ENCODE measurements around the gene TNK2. TPM values are rescaled to one million over a fixed set of nuclear protein-coding genes. Genes with fewer than 3 reads are reported as not detected.
"Not testable (repeated sequence)": the region's sequence is repeated elsewhere in the genome, so short reads cannot be mapped to it uniquely, and the experiment has no call there.

TNK2 gene
- total RNA-seq, 2 experiments from 2014 or later = 110 to 127 TPM

DNA sequence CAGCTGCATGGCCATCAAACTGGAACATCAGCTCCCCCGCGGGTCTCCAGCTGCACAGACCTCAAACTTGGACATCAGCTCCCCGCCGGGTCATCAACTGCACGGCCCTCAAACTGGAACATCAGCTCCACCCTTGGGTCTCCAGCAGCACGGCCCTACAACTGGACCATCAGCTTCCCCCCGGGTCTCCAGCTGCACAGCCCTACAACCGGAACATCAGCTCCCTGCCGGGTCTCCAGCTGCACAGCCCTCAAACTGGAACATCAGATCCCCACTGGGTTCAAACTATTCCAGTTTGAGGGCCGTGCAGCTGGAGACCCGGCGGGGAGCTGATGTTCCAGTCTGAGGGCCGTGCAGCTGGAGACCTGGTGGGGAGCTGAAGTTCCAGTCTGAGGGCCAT is 32.5 kb upstream of the TNK2 start:
- CTCF ChIA-PET = interaction anchor here (1.6 kb wide), 1 partner anchor 81 kb away, joined by 4 read pairs; no protein-coding TSS in a partner anchor

DNA sequence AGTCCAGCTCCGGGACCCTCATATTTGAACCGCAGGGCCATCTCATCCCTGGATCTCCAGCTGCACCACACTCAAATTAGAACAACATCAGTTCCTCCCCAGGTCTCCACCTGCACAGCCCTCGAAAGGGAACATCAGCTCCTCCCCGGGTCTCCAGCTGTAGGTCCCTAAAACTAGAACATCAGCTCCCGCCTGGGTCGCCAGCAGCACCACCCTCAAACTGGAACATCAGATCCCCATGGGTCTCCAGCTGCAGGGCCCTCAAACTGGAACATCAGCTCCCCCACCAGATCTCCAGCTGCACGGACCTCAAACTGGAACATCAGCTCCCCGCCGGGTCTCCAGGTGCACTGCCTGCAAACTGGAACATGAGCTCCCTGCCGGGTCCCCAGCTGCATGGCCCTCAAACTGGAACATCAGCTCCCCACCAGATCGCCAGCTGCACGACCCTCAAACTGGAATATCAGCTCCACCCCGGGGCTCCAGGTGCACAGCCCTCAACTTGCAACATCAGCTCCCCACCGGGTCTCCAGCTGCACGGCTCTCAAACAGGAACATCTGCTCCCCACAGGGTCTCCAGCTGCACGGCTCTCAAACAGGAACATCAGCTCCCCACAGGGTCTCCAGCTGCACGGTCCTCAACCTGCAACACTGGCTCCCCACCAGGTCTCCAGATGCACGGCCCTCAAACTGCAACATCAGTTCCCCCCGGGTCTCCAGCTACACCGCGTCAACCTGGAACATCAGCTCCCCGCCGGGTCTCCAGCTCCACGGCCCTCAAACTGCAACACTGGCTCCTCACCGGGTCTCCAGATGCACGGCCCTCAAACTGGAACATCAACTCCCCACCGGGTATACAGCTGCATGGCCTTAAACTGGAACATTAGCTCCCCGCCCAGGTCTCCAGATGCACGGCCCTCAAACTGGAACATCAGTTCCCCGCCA is 31.4 kb upstream of the TNK2 start:
- POLR2A ChIA-PET, CTCF ChIA-PET: not testable (repeated sequence)

More for the DNA sequence above, 32.5 kb upstream of the TNK2 start:
- H3K27ac Mint-ChIP-seq; H3K4me3 Mint-ChIP-seq; DNase-seq; ATAC-seq; H3K9me3 Mint-ChIP-seq (ENCODE audit: insufficient read depth); POLR2A ChIA-PET; H3K27me3 Mint-ChIP-seq (ENCODE audit: low read depth); H3K4me1 Mint-ChIP-seq (ENCODE audit: low read depth): not testable (repeated sequence)
- peaks cover 17% of the 10 kb centered on the region for H3K36me3 Mint-ChIP-seq (ENCODE audit: low read depth)

DNA sequence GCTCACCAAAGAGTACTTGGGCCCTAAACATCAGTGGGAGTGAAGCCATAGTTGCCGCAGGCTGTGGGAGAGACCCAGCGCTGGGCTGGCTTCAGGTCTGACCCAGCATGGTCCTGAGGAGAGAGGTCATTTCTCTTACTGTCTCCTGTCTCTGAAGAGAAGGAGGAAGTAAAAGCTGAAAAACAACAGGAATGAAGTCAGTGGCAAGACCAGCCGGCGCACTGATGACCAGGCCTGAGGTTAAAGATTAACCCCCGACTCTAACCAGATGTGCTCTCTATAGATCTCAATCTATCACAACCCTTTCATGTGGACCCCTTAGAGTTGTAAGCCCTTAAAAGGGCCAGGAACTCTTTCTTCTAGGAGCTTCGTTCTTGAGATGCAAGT is 24.7 kb upstream of the TNK2 start:
- H3K4me1 Mint-ChIP-seq (ENCODE audit: low read depth); H3K9me3 Mint-ChIP-seq (ENCODE audit: insufficient read depth); DNase-seq; H3K36me3 Mint-ChIP-seq (ENCODE audit: low read depth); H3K27ac Mint-ChIP-seq; H3K4me3 Mint-ChIP-seq; H3K27me3 Mint-ChIP-seq (ENCODE audit: low read depth); ATAC-seq; POLR2A ChIA-PET: not testable (repeated sequence)
- CTCF ChIA-PET = interaction anchor here (1.5 kb wide), 1 partner anchor 39 kb away, joined by 5 read pairs; no protein-coding TSS in a partner anchor

More for the DNA sequence above, 31.4 kb upstream of the TNK2 start:
- DNase-seq; H3K27ac Mint-ChIP-seq; H3K9me3 Mint-ChIP-seq (ENCODE audit: insufficient read depth); H3K4me1 Mint-ChIP-seq (ENCODE audit: low read depth); ATAC-seq; H3K27me3 Mint-ChIP-seq (ENCODE audit: low read depth); H3K4me3 Mint-ChIP-seq: not testable (repeated sequence)
- H3K36me3 Mint-ChIP-seq (ENCODE audit: low read depth) = peaks cover 12% of the 10 kb centered on the region

DNA sequence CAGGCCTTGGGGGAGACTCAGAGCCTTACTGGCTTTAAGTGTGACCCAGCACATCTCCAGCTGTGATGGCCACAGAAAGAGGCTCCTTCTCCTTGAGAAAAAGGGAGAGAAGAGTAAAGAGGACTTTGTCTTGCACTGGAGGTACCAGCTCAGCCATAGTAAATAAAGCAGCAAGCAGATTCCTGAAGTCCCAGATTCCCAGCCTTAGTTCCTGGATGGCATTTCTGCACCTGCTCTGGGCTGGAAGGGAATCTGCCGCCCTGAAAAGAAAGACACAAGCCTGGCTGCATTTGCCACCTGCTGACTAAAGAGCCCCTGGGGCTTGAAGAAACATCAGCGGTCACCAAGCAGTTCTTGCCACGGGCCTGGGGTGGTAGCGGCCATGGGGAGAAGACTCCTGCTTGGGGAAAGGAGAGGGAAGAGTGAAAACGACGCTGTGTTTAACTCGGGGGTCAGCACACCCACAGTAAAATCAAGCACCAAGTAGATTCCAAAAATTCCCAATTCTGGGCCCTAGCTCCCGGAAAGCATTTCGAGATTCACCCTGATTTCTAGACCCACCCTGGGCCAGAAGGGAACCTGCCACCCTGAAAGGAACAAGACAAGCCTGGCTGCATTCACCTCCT is 24.2 kb upstream of the TNK2 start:
- ChIA-PET POLR2A (no interaction called here), CTCF (interaction anchor here (2.0 kb wide), 1 partner anchor 17 kb away, joined by 8 read pairs; no protein-coding TSS in a partner anchor)
- Mint-ChIP-seq H3K27me3 (ENCODE audit: low read depth) (no peaks in the 10 kb centered on the region), H3K4me3 (no peak overlapping the region), H3K27ac (no peak overlapping the region), H3K36me3 (ENCODE audit: low read depth) (no peaks in the 10 kb centered on the region), H3K4me1 (ENCODE audit: low read depth) (no peaks in the 10 kb centered on the region), H3K9me3 (ENCODE audit: insufficient read depth) (no peaks in the 10 kb centered on the region)
- DNase-seq (no peak), ATAC-seq (no peak)

DNA sequence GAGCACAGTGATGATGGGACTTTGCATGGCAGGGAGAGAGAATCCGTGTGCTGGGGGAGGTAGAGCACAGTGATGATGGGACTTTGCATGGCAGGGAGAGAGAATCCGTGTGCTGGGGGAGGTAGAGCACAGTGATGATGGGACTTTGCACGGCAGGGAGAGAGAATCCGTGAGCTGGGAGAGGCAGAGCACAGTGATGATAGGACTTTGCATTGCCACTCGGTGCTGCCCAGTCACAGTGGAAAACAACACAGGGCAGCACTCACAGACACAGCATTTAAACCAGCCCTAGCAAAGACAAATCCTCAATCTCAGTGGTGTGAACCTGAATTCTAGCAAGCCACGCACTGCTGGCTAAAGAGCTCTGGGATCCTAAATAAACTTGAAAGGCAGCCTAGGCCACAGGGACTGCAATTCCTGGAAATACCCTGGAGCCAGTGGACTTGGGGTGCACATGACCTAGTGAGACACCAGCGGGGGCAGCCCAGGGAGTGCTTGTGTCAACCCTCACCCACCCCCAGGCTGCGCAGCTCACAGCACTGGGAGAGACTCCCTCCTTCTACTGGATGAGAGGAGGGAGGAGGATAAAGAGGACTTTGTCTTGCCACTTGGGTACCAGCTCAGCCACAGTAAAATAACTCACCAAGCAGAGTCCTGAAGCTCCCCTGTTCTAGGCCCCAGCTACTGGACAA is 23.4 kb upstream of the TNK2 start:
- no peak for DNase-seq
- Mint-ChIP-seq H3K27ac (no peak overlapping the region), H3K4me3 (no peak overlapping the region), H3K9me3 (ENCODE audit: insufficient read depth) (no peaks in the 10 kb centered on the region), H3K27me3 (ENCODE audit: low read depth) (no peaks in the 10 kb centered on the region), H3K4me1 (ENCODE audit: low read depth) (no peaks in the 10 kb centered on the region), H3K36me3 (ENCODE audit: low read depth) (no peaks in the 10 kb centered on the region)
- ATAC-seq = no peak
- CTCF ChIA-PET = interaction anchor here (2.0 kb wide), 1 partner anchor 17 kb away, joined by 8 read pairs; no protein-coding TSS in a partner anchor
- POLR2A ChIA-PET = no interaction called here

DNA sequence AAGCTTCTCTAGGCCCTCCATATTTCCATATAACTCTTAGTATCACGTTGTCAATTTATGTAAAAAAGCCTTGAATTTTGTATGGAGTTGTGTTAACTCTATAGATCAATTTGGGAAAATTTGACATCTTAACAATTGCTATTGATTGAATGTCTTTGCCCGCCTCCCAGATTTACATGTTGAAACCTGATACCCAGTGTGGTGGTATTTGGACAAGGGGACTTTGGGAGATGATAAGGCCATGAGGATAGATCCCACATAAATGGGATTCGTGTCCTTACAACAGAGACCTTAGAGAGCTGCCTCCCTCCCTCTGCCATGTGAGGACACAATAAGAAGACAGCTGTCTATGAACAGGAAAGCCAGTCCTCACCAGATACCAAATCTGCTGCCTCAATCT is 21.1 kb upstream of the TNK2 start:
- ATAC-seq = no peak
- POLR2A ChIA-PET = no interaction called here
- CTCF ChIA-PET = interaction anchor here (1.6 kb wide), 1 partner anchor 70 kb away, joined by 4 read pairs; no protein-coding TSS in a partner anchor
- no peak overlapping the region for H3K27ac Mint-ChIP-seq
- no peaks in the 10 kb centered on the region for H3K27me3 Mint-ChIP-seq (ENCODE audit: low read depth)
- H3K4me1 Mint-ChIP-seq (ENCODE audit: low read depth) = no peaks in the 10 kb centered on the region
- H3K36me3 Mint-ChIP-seq (ENCODE audit: low read depth) = no peaks in the 10 kb centered on the region
- DNase-seq = no peak
- no peak overlapping the region for H3K4me3 Mint-ChIP-seq
- H3K9me3 Mint-ChIP-seq (ENCODE audit: insufficient read depth) = no peaks in the 10 kb centered on the region

DNA sequence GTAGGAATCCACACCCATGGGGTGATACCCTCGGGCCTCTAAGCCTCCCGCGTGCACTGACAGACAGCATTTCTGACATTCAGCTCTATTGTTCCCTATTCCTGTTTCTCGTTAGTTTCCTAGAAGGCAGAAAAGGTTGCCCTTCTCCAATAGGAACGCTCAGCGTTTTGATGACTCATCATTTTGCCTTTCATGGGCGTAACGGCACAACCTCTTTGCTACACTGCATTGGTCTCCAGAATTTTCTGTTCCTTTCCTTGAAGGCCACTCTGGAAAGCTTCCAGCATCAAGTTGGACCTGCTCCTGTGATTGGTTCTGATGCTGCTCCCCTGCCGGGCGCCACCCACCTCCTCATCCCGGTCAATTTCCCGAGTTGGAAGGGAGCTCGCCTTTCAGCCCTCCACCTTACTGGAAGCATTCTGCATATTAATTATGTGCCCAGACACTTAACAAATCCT is 13.0 kb upstream of the TNK2 start:
- ATAC-seq = no peak
- no peak for DNase-seq
- Mint-ChIP-seq H3K4me1 (ENCODE audit: low read depth) (no peaks in the 10 kb centered on the region), H3K9me3 (ENCODE audit: insufficient read depth) (no peaks in the 10 kb centered on the region), H3K27me3 (ENCODE audit: low read depth) (peaks cover 11% of the 10 kb centered on the region), H3K27ac (no peak overlapping the region), H3K36me3 (ENCODE audit: low read depth) (no peaks in the 10 kb centered on the region), H3K4me3 (no peak overlapping the region)
- POLR2A ChIA-PET = interaction anchor here (0.9 to 1.1 kb wide), 2 partner anchors 14 to 30 kb away, joined by 3 read pairs; no protein-coding TSS in a partner anchor
- CTCF ChIA-PET = interaction anchor here (1.2 kb wide), 2 partner anchors 27 to 62 kb away, joined by 4 read pairs; no protein-coding TSS in a partner anchor

DNA sequence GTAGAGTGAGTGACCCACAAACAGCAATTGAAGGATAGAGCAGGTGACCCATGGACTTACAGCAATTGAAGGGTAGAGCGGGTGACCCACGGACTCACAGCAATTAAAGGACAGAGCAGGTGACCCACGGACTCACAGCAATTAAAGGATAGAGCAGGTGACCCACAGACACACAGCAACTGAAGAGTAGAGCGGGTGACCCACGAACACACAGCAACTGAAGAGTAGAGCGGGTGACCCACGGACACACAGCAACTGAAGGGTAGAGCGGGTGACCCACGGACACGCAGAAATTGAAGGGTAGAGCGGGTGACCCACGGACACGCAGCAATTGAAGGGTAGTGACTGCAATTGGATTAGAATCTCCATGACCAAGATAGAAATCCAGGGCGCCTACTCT is 9.8 kb upstream of the TNK2 start:
- Mint-ChIP-seq H3K9me3 (ENCODE audit: insufficient read depth) (no peaks in the 10 kb centered on the region), H3K27me3 (ENCODE audit: low read depth) (peaks cover 14% of the 10 kb centered on the region), H3K4me3 (no peak overlapping the region), H3K4me1 (ENCODE audit: low read depth) (peaks cover 11% of the 10 kb centered on the region), H3K36me3 (ENCODE audit: low read depth) (no peaks in the 10 kb centered on the region), H3K27ac (no peak overlapping the region)
- CTCF ChIA-PET = interaction anchor here (1.1 to 3.1 kb wide), 4 partner anchors 10 to 62 kb away, joined by 3 to 16 read pairs (median 6); partner anchors contain the start of gene TNK2
- POLR2A ChIA-PET = no interaction called here
- ATAC-seq (no peak), DNase-seq (no peak)

DNA sequence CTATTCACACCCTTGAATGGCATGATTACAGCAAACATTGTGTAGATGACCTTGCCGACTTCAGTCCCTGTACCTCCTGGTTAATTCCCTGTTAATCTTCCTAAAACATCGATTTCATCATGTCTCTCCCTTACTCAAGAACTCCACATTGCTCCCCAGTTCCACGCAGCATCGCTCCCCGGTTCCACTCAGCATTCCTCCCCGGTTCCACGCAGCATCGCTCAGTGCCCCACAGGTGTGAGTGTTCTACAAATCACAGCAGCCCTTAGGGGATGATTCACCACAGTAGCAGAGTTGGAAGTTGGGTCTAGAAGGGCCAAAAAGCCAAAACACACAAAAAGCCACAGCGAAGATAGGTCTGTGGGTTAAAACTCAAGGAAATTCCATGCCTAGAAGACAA is 8.6 kb upstream of the TNK2 start:
- ChIA-PET POLR2A (interaction anchor here (4.1 kb wide), 1 partner anchor 22 kb away, joined by 25 read pairs; no protein-coding TSS in a partner anchor), CTCF (interaction anchor here (4.0 to 6.7 kb wide), 4 partner anchors 10 to 56 kb away, joined by 16 to 144 read pairs (median 72); no protein-coding TSS in a partner anchor)
- H3K36me3 Mint-ChIP-seq (ENCODE audit: low read depth) = no peaks in the 10 kb centered on the region
- peaks cover 11% of the 10 kb centered on the region for H3K4me1 Mint-ChIP-seq (ENCODE audit: low read depth)
- H3K4me3 Mint-ChIP-seq = no peak overlapping the region
- no peak for ATAC-seq
- DNase-seq = no peak
- H3K9me3 Mint-ChIP-seq (ENCODE audit: insufficient read depth) = no peaks in the 10 kb centered on the region
- H3K27me3 Mint-ChIP-seq (ENCODE audit: low read depth) = peaks cover 14% of the 10 kb centered on the region
- no peak overlapping the region for H3K27ac Mint-ChIP-seq

DNA sequence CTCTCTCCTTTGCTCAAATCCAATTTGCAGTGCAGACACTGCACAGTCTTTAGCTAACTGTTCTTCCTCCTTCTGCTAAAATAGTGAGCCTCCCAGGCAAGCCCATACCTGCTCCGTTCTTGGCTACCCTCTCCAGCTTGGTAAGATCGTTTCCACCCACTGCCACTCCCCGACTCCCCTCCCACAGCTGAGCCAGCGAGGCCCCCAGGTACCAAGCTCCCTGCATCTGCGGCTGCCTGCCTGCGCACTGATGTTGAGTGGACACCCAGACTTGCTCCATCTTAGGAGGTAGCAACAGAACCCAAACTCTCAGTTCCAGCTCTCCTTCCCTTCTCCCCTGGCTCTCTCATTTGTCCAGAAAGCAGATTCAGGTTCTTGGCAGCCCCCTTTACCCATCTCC is 7.9 kb upstream of the TNK2 start:
- H3K27me3 Mint-ChIP-seq (ENCODE audit: low read depth) = peaks cover 14% of the 10 kb centered on the region
- H3K4me3 Mint-ChIP-seq = no peak overlapping the region
- no peak overlapping the region for H3K27ac Mint-ChIP-seq
- DNase-seq (no peak), ATAC-seq (no peak)
- CTCF ChIA-PET = interaction anchor here (0.7 to 6.7 kb wide), 8 partner anchors 9 to 67 kb away, joined by 3 to 144 read pairs (median 16); no protein-coding TSS in a partner anchor
- H3K4me1 Mint-ChIP-seq (ENCODE audit: low read depth) = peaks cover 11% of the 10 kb centered on the region
- H3K36me3 Mint-ChIP-seq (ENCODE audit: low read depth) = no peaks in the 10 kb centered on the region
- POLR2A ChIA-PET = interaction anchor here (4.1 kb wide), 1 partner anchor 21 kb away, joined by 25 read pairs; no protein-coding TSS in a partner anchor
- no peaks in the 10 kb centered on the region for H3K9me3 Mint-ChIP-seq (ENCODE audit: insufficient read depth)

All from activated CD8-positive, alpha-beta T cell treated with anti-CD3 and anti-CD28 coated beads, Interleukin-2, amount 10 ng/mL, durations not matched to agents 7 days and 5 days (primary cell).